Mesendoderm (in vitro differentiated cells): ENCODE measurements around the gene TEAD1.

ENCODE experiments used
- DNase-seq: peaks from one replicate; pipeline ENCODE4 v3.0.0; 2013
- H2AK5ac ChIP-seq: 2 replicates; pipeline ENCODE4 v1.6.1; 2013; ENCODE audit warnings: low read length, inconsistent platforms
- H2BK120ac ChIP-seq: 2 replicates; pipeline ENCODE4 v1.6.1; 2013; ENCODE audit warnings: low read depth, mild to moderate bottlenecking, low read length, moderate library complexity, mixed read lengths
- H2BK15ac ChIP-seq: replicated peaks from 2 replicates; pipeline ENCODE4 v1.6.1; 2013; ENCODE audit warnings: low read depth, mild to moderate bottlenecking, moderate library complexity
- H2BK5ac ChIP-seq: 2 replicates; pipeline ENCODE4 v1.6.1; 2013; ENCODE audit warnings: low read length, inconsistent platforms
- H3K18ac ChIP-seq: 2 replicates; pipeline ENCODE4 v1.6.1; 2013; ENCODE audit warnings: mild to moderate bottlenecking, low read length, mixed read lengths
- H3K23ac ChIP-seq: one replicate; pipeline ENCODE4 v1.6.1; 2013; ENCODE audit warnings: low read length
- H3K27ac ChIP-seq: 2 replicates; pipeline ENCODE4 v1.5.1; 2013; ENCODE audit warnings: low read depth, mild to moderate bottlenecking, inconsistent platforms, low read length, moderate library complexity
- H3K27me3 ChIP-seq: 2 replicates; pipeline ENCODE4 v1.6.1; 2013; ENCODE audit warnings: low read length, control low read depth, mild to moderate bottlenecking, inconsistent platforms; ENCODE audit not compliant: insufficient read depth, poor library complexity
- H3K36me3 ChIP-seq: 2 replicates; pipeline ENCODE4 v1.6.1; 2013; ENCODE audit warnings: low read length, inconsistent platforms; ENCODE audit not compliant: control insufficient read depth, insufficient read depth
- H3K4ac ChIP-seq: one replicate; pipeline ENCODE4 v1.6.1; 2013; ENCODE audit warnings: low read depth, mild to moderate bottlenecking, low read length, moderate library complexity
- H3K4me1 ChIP-seq: 2 replicates; pipeline ENCODE4 v1.6.1; 2013; ENCODE audit warnings: low read depth, low read length, inconsistent platforms; ENCODE audit not compliant: control insufficient read depth
- H3K4me2 ChIP-seq: 2 replicates; pipeline ENCODE4 v1.6.1; 2013; ENCODE audit warnings: low read length
- H3K4me3 ChIP-seq: 2 replicates; pipeline ENCODE4 v1.5.1; 2013; ENCODE audit warnings: mild to moderate bottlenecking, low read length
- H3K56ac ChIP-seq: one replicate; pipeline ENCODE4 v1.6.1; 2013; ENCODE audit warnings: low read length
- H3K79me1 ChIP-seq: 2 replicates; pipeline ENCODE4 v1.6.1; 2013; ENCODE audit warnings: low read length, inconsistent platforms
- H3K79me2 ChIP-seq: 2 replicates; pipeline ENCODE4 v1.6.1; 2013; ENCODE audit warnings: mild to moderate bottlenecking, low read length; ENCODE audit not compliant: control insufficient read depth, insufficient read depth
- H3K9ac ChIP-seq: 2 replicates; pipeline ENCODE4 v1.6.1; 2013; ENCODE audit warnings: low read length, inconsistent platforms
- H4K5ac ChIP-seq: one replicate; pipeline ENCODE4 v1.6.1; 2013; ENCODE audit warnings: low read length
- H4K8ac ChIP-seq: one replicate; pipeline ENCODE4 v1.6.1; 2013; ENCODE audit warnings: low read depth, mild to moderate bottlenecking, control low read depth, low read length, moderate library complexity
- WGBS: extraction: QIAGEN DNeasy Blood & Tissue Kit; methylation state at CpG from one replicate; pipeline ENCODE4 v1.1.7; 2013; ENCODE audit warnings: low lambda C conversion rate, missing lambda C conversion rate; ENCODE audit not compliant: insufficient coverage; ENCODE audit errors: extremely low coverage; 5-methylcytosine and 5-hydroxymethylcytosine counted together

The TEAD1 gene

GRCh38 chr11:12981676-12982522 is 307.7 kb downstream of the TEAD1 start:
- Histone ChIP-seq H4K5ac (no peak overlapping the region), H2AK5ac (no peak overlapping the region), H3K4me3 (no peak overlapping the region), H3K23ac (no peak overlapping the region), H3K79me1 (no peaks in the 10 kb centered on the region), H3K4me2 (no peak overlapping the region), H2BK120ac (no peak overlapping the region), H3K27ac (no peak overlapping the region), H2BK15ac (no peak overlapping the region), H3K4ac (no peak overlapping the region), H3K27me3 (no peaks in the 10 kb centered on the region), H3K56ac (no peak overlapping the region), H2BK5ac (no peak overlapping the region), H4K8ac (no peak overlapping the region), H3K18ac (no peak overlapping the region), H3K79me2 (no peaks in the 10 kb centered on the region), H3K36me3 (no peaks in the 10 kb centered on the region), H3K4me1 (no peaks in the 10 kb centered on the region), H3K9ac (no peak overlapping the region)
- WGBS, result no CpG with 5 or more reads among the region's 3 CpGs
- peak; percentile 33 for DNase-seq

GRCh38 chr11:12983336-12983735 is 309.1 kb downstream of the TEAD1 start:
- Histone ChIP-seq H2AK5ac (no peak overlapping the region), H3K27me3 (no peaks in the 10 kb centered on the region), H3K4me1 (no peaks in the 10 kb centered on the region), H3K4ac (no peak overlapping the region), H3K18ac (no peak overlapping the region), H3K56ac (no peak overlapping the region), H3K79me2 (no peaks in the 10 kb centered on the region), H3K27ac (no peak overlapping the region), H3K4me3 (no peak overlapping the region), H2BK15ac (no peak overlapping the region), H4K5ac (no peak overlapping the region), H3K79me1 (no peaks in the 10 kb centered on the region), H2BK5ac (no peak overlapping the region), H3K9ac (no peak overlapping the region), H3K36me3 (no peaks in the 10 kb centered on the region), H3K4me2 (no peak overlapping the region), H4K8ac (no peak overlapping the region), H3K23ac (no peak overlapping the region), H2BK120ac (no peak overlapping the region)
- WGBS, result no CpG with 5 or more reads among the region's 7 CpGs
- DNase-seq, result no peak

GRCh38 chr11:12986194-12986898 is 312.1 kb downstream of the TEAD1 start:
- no peak overlapping the region for H3K23ac ChIP-seq
- no peak overlapping the region for H2BK15ac ChIP-seq
- no peak overlapping the region for H3K18ac ChIP-seq
- no peak overlapping the region for H2BK120ac ChIP-seq
- no peaks in the 10 kb centered on the region for H3K36me3 ChIP-seq
- H3K79me2 ChIP-seq, result no peaks in the 10 kb centered on the region
- no peak overlapping the region for H4K8ac ChIP-seq
- H4K5ac ChIP-seq, result no peak overlapping the region
- no peaks in the 10 kb centered on the region for H3K79me1 ChIP-seq
- H3K4ac ChIP-seq, result no peak overlapping the region
- no peak overlapping the region for H3K4me2 ChIP-seq
- WGBS, result no CpG with 5 or more reads among the region's 8 CpGs
- no peak overlapping the region for H3K56ac ChIP-seq
- no peak overlapping the region for H3K9ac ChIP-seq
- no peak overlapping the region for H2BK5ac ChIP-seq
- no peak for DNase-seq
- H3K4me3 ChIP-seq, result no peak overlapping the region
- no peak overlapping the region for H2AK5ac ChIP-seq
- no peaks in the 10 kb centered on the region for H3K4me1 ChIP-seq
- no peaks in the 10 kb centered on the region for H3K27me3 ChIP-seq
- no peak overlapping the region for H3K27ac ChIP-seq

GRCh38 chr11:12989428-12990161 is 315.4 kb downstream of the TEAD1 start:
- H3K4ac ChIP-seq, result no peak overlapping the region
- no peak overlapping the region for H3K4me2 ChIP-seq
- H3K4me1 ChIP-seq, result no peaks in the 10 kb centered on the region
- H3K79me1 ChIP-seq, result no peaks in the 10 kb centered on the region
- no peak overlapping the region for H3K23ac ChIP-seq
- no peak overlapping the region for H2AK5ac ChIP-seq
- no peak overlapping the region for H2BK120ac ChIP-seq
- no peak overlapping the region for H3K56ac ChIP-seq
- H3K4me3 ChIP-seq, result no peak overlapping the region
- no peak overlapping the region for H3K27ac ChIP-seq
- H3K79me2 ChIP-seq, result no peaks in the 10 kb centered on the region
- H4K8ac ChIP-seq, result no peak overlapping the region
- no peak overlapping the region for H3K18ac ChIP-seq
- DNase-seq, result peak; percentile 60
- no peaks in the 10 kb centered on the region for H3K36me3 ChIP-seq
- H4K5ac ChIP-seq, result no peak overlapping the region
- no peaks in the 10 kb centered on the region for H3K27me3 ChIP-seq
- H2BK15ac ChIP-seq, result no peak overlapping the region
- WGBS, result no CpG with 5 or more reads among the region's 13 CpGs
- H3K9ac ChIP-seq, result no peak overlapping the region
- H2BK5ac ChIP-seq, result no peak overlapping the region

GRCh38 chr11:12990162-12990480 is 315.9 kb downstream of the TEAD1 start:
- no peak overlapping the region for H3K18ac ChIP-seq
- no peak overlapping the region for H2BK5ac ChIP-seq
- H3K4me1 ChIP-seq, result no peaks in the 10 kb centered on the region
- no peak overlapping the region for H3K4ac ChIP-seq
- H2BK120ac ChIP-seq, result no peak overlapping the region
- no peak overlapping the region for H3K9ac ChIP-seq
- H2BK15ac ChIP-seq, result no peak overlapping the region
- no peaks in the 10 kb centered on the region for H3K79me2 ChIP-seq
- no peak overlapping the region for H3K23ac ChIP-seq
- no peaks in the 10 kb centered on the region for H3K79me1 ChIP-seq
- H3K27ac ChIP-seq, result no peak overlapping the region
- WGBS, result no CpG with 5 or more reads among the region's 1 CpG
- H3K36me3 ChIP-seq, result no peaks in the 10 kb centered on the region
- H3K27me3 ChIP-seq, result no peaks in the 10 kb centered on the region
- no peak overlapping the region for H3K4me2 ChIP-seq
- no peak overlapping the region for H3K56ac ChIP-seq
- no peak overlapping the region for H2AK5ac ChIP-seq
- no peak overlapping the region for H3K4me3 ChIP-seq
- no peak overlapping the region for H4K5ac ChIP-seq
- DNase-seq, result no peak
- no peak overlapping the region for H4K8ac ChIP-seq
